Panc1 (cell line): ENCODE measurements around the gene TET3. TPM values are rescaled to one million over a fixed set of nuclear protein-coding genes. Genes with fewer than 3 reads are reported as not detected.

Source experiments
- ATAC-seq: fragments of 200-7000 bp; cut with Tn5 transposase; 2 replicates; pipeline ENCODE4 v1.9.1; 2020; ENCODE audit warnings: mild to moderate bottlenecking, moderate library complexity
- BruUV-seq: library from RNA; stranded (reverse); fragments of 400-500 nt; replicated peaks from 2 replicates; lab custom pipeline; 2021; lab: Mats Ljungman, UMichigan
- CTCF ChIA-PET: fragments of 300-600 bp; sonication (Branson Sonifier 250); formaldehyde crosslinking; loops from one replicate; lab custom pipeline; 2022; ENCODE audit warnings: antibody characterized with exemption; lab: Charles Lee
- POLR2A ChIA-PET: fragments of 300-600 bp; sonication (Branson Sonifier 250); formaldehyde crosslinking; loops from one replicate; lab custom pipeline; 2022; ENCODE audit warnings: antibody characterized with exemption; lab: Charles Lee
- DNase-seq: peaks from one replicate; pipeline ENCODE4 v3.0.0-alpha.2; 2010; ENCODE audit warnings: low read depth, low spot score
- H3K27ac ChIP-seq: 2 replicates; pipeline ENCODE4 v1.5.1; 2011; ENCODE audit warnings: mild to moderate bottlenecking, low read length, inconsistent platforms
- H3K27me3 ChIP-seq: fragments of 200-500 bp; sonication (Bioruptor generic); 2 replicates; pipeline ENCODE4 v1.6.0; 2014; ENCODE audit warnings: low read length, inconsistent platforms; ENCODE audit not compliant: control insufficient read depth, insufficient read depth
- H3K36me3 ChIP-seq: fragments of 200-500 bp; sonication (Bioruptor generic); 2 replicates; pipeline ENCODE4 v1.5.1; 2014; ENCODE audit warnings: inconsistent platforms, mild to moderate bottlenecking, low read length, moderate library complexity; ENCODE audit not compliant: control insufficient read depth, insufficient read depth
- H3K4me1 ChIP-seq: 2 replicates; pipeline ENCODE4 v1.5.1; 2011; ENCODE audit warnings: inconsistent platforms, mild to moderate bottlenecking, low read length, moderate library complexity; ENCODE audit not compliant: control insufficient read depth, insufficient read depth
- H3K4me3 ChIP-seq, 2 experiments: 2 replicates each; pipeline ENCODE4 v1.5.1; 2011 to 2012; ENCODE audit warnings: low read depth in 2 of 2, low read length in 2 of 2, mild to moderate bottlenecking in 2 of 2, inconsistent platforms in 1 of 2, moderate library complexity in 1 of 2
- H3K9me3 ChIP-seq: fragments of 200-500 bp; sonication (Bioruptor generic); 2 replicates; pipeline ENCODE4 v1.5.1; 2014; ENCODE audit warnings: low read depth, mild to moderate bottlenecking, inconsistent platforms, low read length, moderate library complexity; ENCODE audit not compliant: control insufficient read depth, insufficient read depth
- POLR2AphosphoS5 ChIP-seq: IDR thresholded peaks from 2 replicates; pipeline ENCODE4 v1.6.1; 2012; ENCODE audit warnings: mild to moderate bottlenecking, low read depth, low read length, moderate library complexity
- SIN3A ChIP-seq: IDR thresholded peaks from 2 replicates; pipeline ENCODE4 v1.6.1; 2012; ENCODE audit warnings: low read depth, mild to moderate bottlenecking, low read length, moderate library complexity, borderline replicate concordance; ENCODE audit not compliant: insufficient read depth
- TCF7L2 ChIP-seq: IDR thresholded peaks from 2 replicates; pipeline ENCODE4 v1.6.1; 2011; ENCODE audit warnings: mild to moderate bottlenecking, low read depth, low read length, inconsistent platforms
- in situ Hi-C: cut with HindIII; loops from 2 replicates; pipeline ENCODE4 v1.10.0; 2016; ENCODE audit warnings: low sequenced_read_pairs, low pct_unique_long_range_greater_than_20kb
- intact Hi-C: fragments of 100-400 bp; cut with micrococcal nuclease; formaldehyde crosslinking; loops from one replicate; pipeline ENCODE4 v1.10.0; 2022; ENCODE audit not compliant: unreplicated experiment
- total RNA-seq: library from RNA; stranded (reverse); gene quantifications from one replicate; pipeline ENCODE4 v1.2.1, GENCODE V29; 2021; ENCODE audit not compliant: unreplicated experiment
- TF ChIP-seq, protein P1 (sequence below): fragments of 450-650 bp; IDR thresholded peaks from 2 replicates; pipeline ENCODE4 v1.5.1; 2017; ENCODE audit warnings: mild to moderate bottlenecking
- TF ChIP-seq, protein P2 (sequence below), 2 experiments: IDR thresholded peaks; 2 replicates each; pipeline ENCODE4 v1.6.1; 2011 to 2012; ENCODE audit warnings: low read depth in 2 of 2, control low read depth in 1 of 2, low read length in 1 of 2, mild to moderate bottlenecking in 1 of 2, moderate library complexity in 1 of 2; ENCODE audit not compliant: insufficient read depth in 1 of 2

TET3 gene
- total RNA-seq, 1 experiment from 2014 or later = 13.1 TPM

DNA sequence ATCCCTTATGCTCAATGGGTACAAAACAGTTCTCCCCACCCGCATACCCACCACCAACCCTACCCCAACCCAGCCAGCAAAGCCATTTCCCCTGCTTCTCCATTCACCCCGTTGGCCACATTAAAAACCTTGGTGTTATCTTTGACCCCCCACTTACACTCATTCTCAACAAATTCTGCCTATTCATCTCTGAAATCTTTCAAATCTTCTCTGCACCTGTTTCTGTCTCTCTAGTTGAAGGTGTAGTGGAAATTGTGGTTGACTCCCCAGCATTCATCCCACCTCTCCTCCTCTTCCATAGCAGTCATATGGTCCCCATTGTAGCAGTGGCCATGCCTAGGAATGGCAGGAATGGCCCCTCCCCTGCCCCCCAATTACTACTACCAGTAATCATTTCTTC is 20.5 kb upstream of the TET3 start:
- ChIA-PET CTCF (no interaction called here), POLR2A (no interaction called here)
- ATAC-seq (no peak), DNase-seq (no peak)
- Histone ChIP-seq H3K36me3 (no peaks in the 10 kb centered on the region), H3K4me1 (no peaks in the 10 kb centered on the region), H3K4me3 (no peak overlapping the region), H3K9me3 (no peaks in the 10 kb centered on the region; the same call in 1 of the 2 replicates), H3K27me3 (no peaks in the 10 kb centered on the region), H3K27ac (no peak overlapping the region)
- no peak for TF ChIP-seq POLR2AphosphoS5
- TF ChIP-seq, protein P1, sequence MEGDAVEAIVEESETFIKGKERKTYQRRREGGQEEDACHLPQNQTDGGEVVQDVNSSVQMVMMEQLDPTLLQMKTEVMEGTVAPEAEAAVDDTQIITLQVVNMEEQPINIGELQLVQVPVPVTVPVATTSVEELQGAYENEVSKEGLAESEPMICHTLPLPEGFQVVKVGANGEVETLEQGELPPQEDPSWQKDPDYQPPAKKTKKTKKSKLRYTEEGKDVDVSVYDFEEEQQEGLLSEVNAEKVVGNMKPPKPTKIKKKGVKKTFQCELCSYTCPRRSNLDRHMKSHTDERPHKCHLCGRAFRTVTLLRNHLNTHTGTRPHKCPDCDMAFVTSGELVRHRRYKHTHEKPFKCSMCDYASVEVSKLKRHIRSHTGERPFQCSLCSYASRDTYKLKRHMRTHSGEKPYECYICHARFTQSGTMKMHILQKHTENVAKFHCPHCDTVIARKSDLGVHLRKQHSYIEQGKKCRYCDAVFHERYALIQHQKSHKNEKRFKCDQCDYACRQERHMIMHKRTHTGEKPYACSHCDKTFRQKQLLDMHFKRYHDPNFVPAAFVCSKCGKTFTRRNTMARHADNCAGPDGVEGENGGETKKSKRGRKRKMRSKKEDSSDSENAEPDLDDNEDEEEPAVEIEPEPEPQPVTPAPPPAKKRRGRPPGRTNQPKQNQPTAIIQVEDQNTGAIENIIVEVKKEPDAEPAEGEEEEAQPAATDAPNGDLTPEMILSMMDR = no peak
- no peak for TF ChIP-seq TCF7L2
- TF ChIP-seq, protein P2, sequence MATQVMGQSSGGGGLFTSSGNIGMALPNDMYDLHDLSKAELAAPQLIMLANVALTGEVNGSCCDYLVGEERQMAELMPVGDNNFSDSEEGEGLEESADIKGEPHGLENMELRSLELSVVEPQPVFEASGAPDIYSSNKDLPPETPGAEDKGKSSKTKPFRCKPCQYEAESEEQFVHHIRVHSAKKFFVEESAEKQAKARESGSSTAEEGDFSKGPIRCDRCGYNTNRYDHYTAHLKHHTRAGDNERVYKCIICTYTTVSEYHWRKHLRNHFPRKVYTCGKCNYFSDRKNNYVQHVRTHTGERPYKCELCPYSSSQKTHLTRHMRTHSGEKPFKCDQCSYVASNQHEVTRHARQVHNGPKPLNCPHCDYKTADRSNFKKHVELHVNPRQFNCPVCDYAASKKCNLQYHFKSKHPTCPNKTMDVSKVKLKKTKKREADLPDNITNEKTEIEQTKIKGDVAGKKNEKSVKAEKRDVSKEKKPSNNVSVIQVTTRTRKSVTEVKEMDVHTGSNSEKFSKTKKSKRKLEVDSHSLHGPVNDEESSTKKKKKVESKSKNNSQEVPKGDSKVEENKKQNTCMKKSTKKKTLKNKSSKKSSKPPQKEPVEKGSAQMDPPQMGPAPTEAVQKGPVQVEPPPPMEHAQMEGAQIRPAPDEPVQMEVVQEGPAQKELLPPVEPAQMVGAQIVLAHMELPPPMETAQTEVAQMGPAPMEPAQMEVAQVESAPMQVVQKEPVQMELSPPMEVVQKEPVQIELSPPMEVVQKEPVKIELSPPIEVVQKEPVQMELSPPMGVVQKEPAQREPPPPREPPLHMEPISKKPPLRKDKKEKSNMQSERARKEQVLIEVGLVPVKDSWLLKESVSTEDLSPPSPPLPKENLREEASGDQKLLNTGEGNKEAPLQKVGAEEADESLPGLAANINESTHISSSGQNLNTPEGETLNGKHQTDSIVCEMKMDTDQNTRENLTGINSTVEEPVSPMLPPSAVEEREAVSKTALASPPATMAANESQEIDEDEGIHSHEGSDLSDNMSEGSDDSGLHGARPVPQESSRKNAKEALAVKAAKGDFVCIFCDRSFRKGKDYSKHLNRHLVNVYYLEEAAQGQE (IDR thresholded peaks at IDR 0.05; ENCODE audit: insufficient read depth in 1 of 2, low read depth in 2 of 2, low read length in 1 of 2) = no peak
- TF ChIP-seq SIN3A = no peak
- in situ Hi-C loops (no loop called here), intact Hi-C loops (no loop called here)
- no TSS peak for BruUV-seq

DNA sequence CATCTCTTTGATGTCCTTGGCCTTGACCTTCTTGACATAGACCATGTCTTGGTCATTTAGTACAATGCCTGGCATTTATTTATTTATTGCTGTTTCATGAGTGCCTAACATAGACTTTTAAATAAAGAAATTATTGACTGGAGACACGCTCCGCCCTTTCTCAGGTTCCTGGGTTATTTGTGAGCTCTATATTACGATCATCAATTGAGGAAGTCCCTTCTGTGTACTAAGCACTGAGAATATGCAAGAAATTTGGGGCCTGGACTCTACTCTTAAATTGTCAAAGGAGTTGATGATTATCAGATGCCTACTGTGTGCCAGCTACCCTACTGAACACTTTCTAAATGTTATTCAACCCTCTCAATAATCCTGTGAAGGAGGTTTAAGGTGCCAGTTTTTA is 19.7 kb upstream of the TET3 start:
- no peaks in the 10 kb centered on the region for H3K4me1 ChIP-seq
- ATAC-seq = no peak
- TF ChIP-seq TCF7L2 (no peak), SIN3A (no peak), POLR2AphosphoS5 (no peak)
- TF ChIP-seq, protein P2 (IDR thresholded peaks at IDR 0.05; ENCODE audit: insufficient read depth in 1 of 2, low read depth in 2 of 2, low read length in 1 of 2) = no peak
- TF ChIP-seq, protein P1 = no peak
- ChIA-PET CTCF (interaction anchor here (0.8 kb wide), 1 partner anchor 16 kb away, joined by 8 read pairs; no protein-coding TSS in a partner anchor), POLR2A (no interaction called here)
- H3K4me3 ChIP-seq = no peak overlapping the region
- no peaks in the 10 kb centered on the region; the same call in 1 of the 2 replicates for H3K9me3 ChIP-seq
- in situ Hi-C loops (no loop called here), intact Hi-C loops (no loop called here)
- no TSS peak for BruUV-seq
- no peak overlapping the region for H3K27ac ChIP-seq
- no peaks in the 10 kb centered on the region for H3K27me3 ChIP-seq
- H3K36me3 ChIP-seq = no peaks in the 10 kb centered on the region
- no peak for DNase-seq
